Gastroesophageal sphincter (tissue), 4 donors: ENCODE measurements around the gene SPINDOC. TPM values are rescaled to one million over a fixed set of nuclear protein-coding genes. Genes with fewer than 3 reads are reported as not detected.
A peak's percentile ranks its signal among the peaks of the same experiment; 100 is the strongest.
"Not testable (repeated sequence)": the region's sequence is repeated elsewhere in the genome, so short reads cannot be mapped to it uniquely, and the experiment has no call there.

Experiments
- ATAC-seq: fragments of 150-250 bp; one replicate; pipeline ENCODE4 v1.9.1; 2016; ENCODE audit warnings: mild to moderate bottlenecking, moderate library complexity
- H3K27ac ChIP-seq, 4 donors: fragments of 200-600 bp; sonication (generic) in 3 of 4; 1 replicate in 3 of 4; 2 replicates in 1 of 4; pipeline ENCODE4 v1.5.1; 2016 to 2019
- H3K27me3 ChIP-seq: fragments of 200-600 bp; sonication (generic); one replicate; pipeline ENCODE4 v1.5.1; 2019
- H3K36me3 ChIP-seq, 2 donors: fragments of 200-600 bp; sonication (generic); one replicate each; pipeline ENCODE4 v1.5.1; 2019; ENCODE audit warnings: control low read depth in 1 of 2
- H3K4me1 ChIP-seq, 3 donors: fragments of 200-600 bp; sonication (generic); 1 replicate in 2 of 3; 2 replicates in 1 of 3; pipeline ENCODE4 v1.5.1; 2016 to 2019; ENCODE audit warnings: control low read depth in 2 of 3
- H3K4me3 ChIP-seq, 2 donors: fragments of 200-600 bp; sonication (generic); one replicate each; pipeline ENCODE4 v1.5.1; 2019; ENCODE audit warnings: mild to moderate bottlenecking in 1 of 2, moderate library complexity in 1 of 2
- H3K9me3 ChIP-seq, 3 donors: fragments of 200-600 bp; sonication (generic); one replicate each; pipeline ENCODE4 v1.5.1; 2017 to 2019; ENCODE audit warnings: control low read depth in 2 of 3
- CTCF ChIP-seq, 4 experiments: fragments of 200-600 bp in 2 of 4; fragments of 450-650 bp in 2 of 4; sonication (generic) in 1 of 4; IDR thresholded peaks; one replicate each; pipeline ENCODE4 v1.5.1; 2017 to 2019; ENCODE audit warnings: antibody characterized with exemption in 4 of 4, mild to moderate bottlenecking in 2 of 4, moderate library complexity in 2 of 4
- EP300 ChIP-seq: sonication (generic); formaldehyde crosslinking; IDR thresholded peaks from one replicate; pipeline ENCODE4 v1.6.1; 2017; ENCODE audit warnings: antibody characterized with exemption, mild to moderate bottlenecking
- POLR2A ChIP-seq, 2 donors: fragments of 450-650 bp; IDR thresholded peaks; one replicate each; pipeline ENCODE4 v1.6.1; 2017; ENCODE audit warnings: antibody characterized with exemption in 2 of 2, mild to moderate bottlenecking in 2 of 2, moderate library complexity in 1 of 2
- POLR2AphosphoS5 ChIP-seq: sonication (generic); formaldehyde crosslinking; IDR thresholded peaks from one replicate; pipeline ENCODE4 v1.6.1; 2017; ENCODE audit warnings: antibody characterized with exemption
- WGBS, 2 donors: methylation state at CpG; one replicate each; pipeline ENCODE4 v1.1.5; 2018; ENCODE audit warnings: low coverage in 1 of 2; 5-methylcytosine and 5-hydroxymethylcytosine counted together
- total RNA-seq, 4 donors: library from RNA; depleted of rRNA; stranded (reverse); fragments of >200 nt; gene quantifications; one replicate each; pipeline ENCODE4 v1.1.0, GENCODE V29; 2016

Gene SPINDOC
- total RNA-seq, 4 donors from 2014 or later = 14.3 to 18.6 (median 15.5) TPM

- 75 to 90% methylated on average over 3 to 5 of the region's 6 CpGs for WGBS, 2 donors
- H3K4me1 ChIP-seq = no peaks in the 10 kb centered on the region
- H3K27ac ChIP-seq = no peak overlapping the region
- no peaks in the 10 kb centered on the region for H3K27me3 ChIP-seq
- H3K9me3 ChIP-seq = no peaks in the 10 kb centered on the region
- H3K36me3 ChIP-seq = no peaks in the 10 kb centered on the region
- H3K4me3 ChIP-seq = no peak overlapping the region
- TF ChIP-seq CTCF (IDR thresholded peaks at IDR 0.05) (no peak), EP300 (no peak), POLR2AphosphoS5 (no peak), POLR2A (IDR thresholded peaks at IDR 0.05) (no peak)
- no peak for ATAC-seq
Measured at GRCh38 chr11:63804259-63804658, 9.0 kb upstream of the SPINDOC start.

- H3K9me3 ChIP-seq = no peaks in the 10 kb centered on the region
- H3K4me3 ChIP-seq = no peak overlapping the region
- WGBS, 2 donors = 67 to 70% methylated on average over 8 to 9 of the region's 9 CpGs
- H3K36me3 ChIP-seq = no peaks in the 10 kb centered on the region
- H3K4me1 ChIP-seq = no peaks in the 10 kb centered on the region
- H3K27me3 ChIP-seq = no peaks in the 10 kb centered on the region
- no peak for ATAC-seq
- no peak for TF ChIP-seq POLR2A (IDR thresholded peaks at IDR 0.05)
- no peak for TF ChIP-seq EP300
- no peak for TF ChIP-seq CTCF (IDR thresholded peaks at IDR 0.05)
- TF ChIP-seq POLR2AphosphoS5 = no peak
- no peak overlapping the region for H3K27ac ChIP-seq
Measured at GRCh38 chr11:63805844-63806415, 7.3 kb upstream of the SPINDOC start.

- 79 to 95% methylated on average over 4 to 10 of the region's 11 CpGs for WGBS, 2 donors
- ATAC-seq, H3K36me3 ChIP-seq, H3K27ac ChIP-seq, H3K9me3 ChIP-seq, H3K4me3 ChIP-seq, H3K27me3 ChIP-seq: not testable (repeated sequence)
- H3K4me1 ChIP-seq = peaks cover 0 to 28% (median 17%) of the 10 kb centered on the region in 3 donors
Measured at GRCh38 chr11:63810383-63810782, 2.9 kb upstream of the SPINDOC start.

GRCh38 chr11:63811522-63811921 is 1.7 kb upstream of the SPINDOC start:
- Histone ChIP-seq H3K9me3 (no peaks in the 10 kb centered on the region), H3K27ac (no peak overlapping the region), H3K27me3 (no peaks in the 10 kb centered on the region), H3K4me1 (peaks cover 0 to 38% (median 18%) of the 10 kb centered on the region in 3 donors), H3K36me3 (peaks cover 0 to 8% of the 10 kb centered on the region in 2 donors), H3K4me3 (no peak overlapping the region)
- 73% methylated on average over 3 of the region's 3 CpGs; no CpG with 5 or more reads in 1 of the 2 donors for WGBS, 2 donors
- no peak for TF ChIP-seq EP300
- ATAC-seq = no peak

GRCh38 chr11:63813563-63814382 is 517 bp downstream of the SPINDOC start:
- no peaks in the 10 kb centered on the region for H3K9me3 ChIP-seq
- peak overlapping the region; percentile 66 to 93 (median 88) for H3K27ac ChIP-seq
- TF ChIP-seq POLR2A (IDR thresholded peaks at IDR 0.05) = no peak
- no peak for TF ChIP-seq POLR2AphosphoS5
- TF ChIP-seq CTCF (IDR thresholded peaks at IDR 0.05) = peak in 1 of 4 experiments; percentile 10
- no peak for TF ChIP-seq EP300
- H3K27me3 ChIP-seq = no peaks in the 10 kb centered on the region
- peak overlapping the region; percentile 71 to 88 for H3K4me3 ChIP-seq
- 0% methylated on average over 3 of the region's 74 CpGs; no CpG with 5 or more reads in 1 of the 2 donors for WGBS, 2 donors
- ATAC-seq = peak; percentile 22
- peaks cover 0 to 38% (median 18%) of the 10 kb centered on the region in 3 donors for H3K4me1 ChIP-seq
- H3K36me3 ChIP-seq = peaks cover 0 to 26% of the 10 kb centered on the region in 2 donors

GRCh38 chr11:63814383-63814736 is 1.1 kb downstream of the SPINDOC start:
- Histone ChIP-seq H3K9me3 (no peaks in the 10 kb centered on the region), H3K27ac (peak overlapping the region in 3 of 4 donors; percentile 85 to 93 (median 92)), H3K4me3 (peak overlapping the region; percentile 71 to 88), H3K4me1 (peaks cover 0 to 38% (median 18%) of the 10 kb centered on the region in 3 donors), H3K27me3 (no peaks in the 10 kb centered on the region), H3K36me3 (peaks cover 0 to 31% of the 10 kb centered on the region in 2 donors)
- ATAC-seq = no peak
- TF ChIP-seq POLR2AphosphoS5 (no peak), POLR2A (IDR thresholded peaks at IDR 0.05) (no peak), CTCF (IDR thresholded peaks at IDR 0.05) (no peak)
- 7 to 13% methylated on average over 3 to 7 of the region's 7 CpGs for WGBS, 2 donors
